Naive B cell (primary cell): ENCODE results near the gene DDX41. TPM values are rescaled to one million over a fixed set of nuclear protein-coding genes. Genes with fewer than 3 reads are reported as not detected.

ENCODE experiments used
- ATAC-seq, 2 donors: fragments of 150-1000 bp; cut with Tn5 transposase; 2 replicates each; pipeline ENCODE4 v1.10.0; 2021; ENCODE audit warnings: low read depth in 2 of 2, mild to moderate bottlenecking in 2 of 2, moderate library complexity in 2 of 2
- DNase-seq: peaks from one replicate; pipeline ENCODE4 v3.0.0; 2022
- H3K27ac Mint-ChIP-seq, 6 donors: one replicate each; pipeline ENCODE4 v1.8.0; 2020 to 2022; ENCODE audit warnings: mild to moderate bottlenecking in 6 of 6, mixed read lengths in 6 of 6, moderate library complexity in 5 of 6, inconsistent platforms in 2 of 6
- H3K27me3 Mint-ChIP-seq, 3 donors: one replicate each; pipeline ENCODE4 v1.8.0; 2021 to 2022; ENCODE audit warnings: mixed read lengths in 3 of 3, mild to moderate bottlenecking in 1 of 3
- H3K36me3 Mint-ChIP-seq, 2 donors: one replicate each; pipeline ENCODE4 v1.8.0; 2020 to 2022; ENCODE audit warnings: mixed read lengths in 2 of 2, inconsistent platforms in 1 of 2, mild to moderate bottlenecking in 1 of 2
- H3K4me1 Mint-ChIP-seq, 3 donors: one replicate each; pipeline ENCODE4 v1.8.0; 2020 to 2022; ENCODE audit warnings: mixed read lengths in 3 of 3, inconsistent platforms in 1 of 3, mild to moderate bottlenecking in 1 of 3, moderate library complexity in 1 of 3
- H3K4me3 Mint-ChIP-seq, 8 donors: one replicate each; pipeline ENCODE4 v1.8.0; 2020 to 2022; ENCODE audit warnings: mild to moderate bottlenecking in 8 of 8, mixed read lengths in 8 of 8, moderate library complexity in 8 of 8, inconsistent platforms in 2 of 8
- H3K9me3 Mint-ChIP-seq, 7 donors: one replicate each; pipeline ENCODE4 v1.8.0; 2020 to 2022; ENCODE audit warnings: mixed read lengths in 7 of 7, mild to moderate bottlenecking in 5 of 7, inconsistent platforms in 2 of 7, moderate library complexity in 1 of 7
- polyA plus RNA-seq, 6 donors: library from polyadenylated mRNA; unstranded; fragments of 300-500 nt; fragmentation: Illumina TruSeq; gene quantifications; one replicate each; pipeline ENCODE4 v1.2.3, GENCODE V29; 2021; ENCODE audit warnings: low read depth in 6 of 6

The DDX41 gene
- polyA plus RNA-seq, 6 donors from 2014 or later: 25.8 to 72.8 (median 43.0) TPM

DNA sequence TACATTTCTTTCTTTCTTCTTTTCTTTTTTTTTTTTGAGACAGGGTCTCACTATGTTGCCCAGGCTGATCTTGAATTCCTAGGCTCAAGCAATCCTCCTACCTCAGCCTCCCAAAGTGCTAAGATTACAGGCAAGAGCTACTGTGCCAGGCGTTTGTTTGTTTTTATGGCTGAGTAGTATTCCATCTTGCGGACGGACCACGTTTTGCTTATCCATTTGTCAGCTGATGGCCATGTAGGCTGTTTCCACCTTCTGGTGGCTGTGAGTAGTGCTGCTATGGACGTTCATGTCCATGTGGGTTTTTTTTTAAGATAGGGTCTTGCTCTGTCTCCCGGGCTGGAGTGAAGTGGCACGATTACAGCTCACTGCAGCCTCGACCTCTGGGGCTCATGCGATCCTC is 9.6 kb downstream of the DDX41 start:
- H3K9me3 Mint-ChIP-seq: peaks cover 0 to 1% (median 0%) of the 10 kb centered on the region in 7 donors
- H3K27ac Mint-ChIP-seq: peak overlapping the region in 5 of 6 donors; percentile 72 to 95 (median 88)
- H3K4me1 Mint-ChIP-seq: peaks cover 57 to 70% (median 70%) of the 10 kb centered on the region in 3 donors
- ATAC-seq (no peak), DNase-seq (peak; percentile 32)
- no peaks in the 10 kb centered on the region for H3K27me3 Mint-ChIP-seq
- H3K36me3 Mint-ChIP-seq: peaks cover 20 to 22% of the 10 kb centered on the region in 2 donors
- peak overlapping the region in 7 of 8 donors; percentile 91 to 98 (median 94) for H3K4me3 Mint-ChIP-seq

GRCh38 chr5:177505075-177505474 is 11.7 kb downstream of the DDX41 start:
- DNase-seq (no peak), ATAC-seq (no peak)
- Mint-ChIP-seq H3K27me3 (no peaks in the 10 kb centered on the region), H3K9me3 (peaks cover 0 to 1% (median 0%) of the 10 kb centered on the region in 7 donors), H3K27ac (peak overlapping the region in 2 of 6 donors; percentile 35 to 84), H3K4me1 (peaks cover 54 to 75% (median 74%) of the 10 kb centered on the region in 3 donors), H3K4me3 (no peak overlapping the region), H3K36me3 (peaks cover 15 to 16% of the 10 kb centered on the region in 2 donors)

- Mint-ChIP-seq H3K4me1 (peaks cover 53 to 75% (median 67%) of the 10 kb centered on the region in 3 donors), H3K4me3 (no peak overlapping the region), H3K36me3 (peaks cover 15 to 16% of the 10 kb centered on the region in 2 donors), H3K9me3 (peaks cover 0 to 1% (median 0%) of the 10 kb centered on the region in 7 donors), H3K27me3 (peaks cover 0 to 3% (median 0%) of the 10 kb centered on the region in 3 donors), H3K27ac (no peak overlapping the region)
- DNase-seq: no peak
- ATAC-seq: no peak
Observed at GRCh38 chr5:177504086-177505056, 12.4 kb downstream of the DDX41 start.

- H3K9me3 Mint-ChIP-seq: no peaks in the 10 kb centered on the region
- ATAC-seq: no peak
- H3K36me3 Mint-ChIP-seq: peaks cover 15 to 16% of the 10 kb centered on the region in 2 donors
- H3K4me1 Mint-ChIP-seq: peaks cover 49 to 73% (median 63%) of the 10 kb centered on the region in 3 donors
- H3K4me3 Mint-ChIP-seq: peak overlapping the region in 1 of 8 donors; percentile 9
- peaks cover 3 to 8% (median 4%) of the 10 kb centered on the region in 3 donors for H3K27me3 Mint-ChIP-seq
- H3K27ac Mint-ChIP-seq: no peak overlapping the region
- DNase-seq: no peak
Observed at GRCh38 chr5:177503351-177504085, 13.2 kb downstream of the DDX41 start.

GRCh38 chr5:177502886-177503285 is 13.9 kb downstream of the DDX41 start:
- peaks cover 52 to 75% (median 63%) of the 10 kb centered on the region in 3 donors for H3K4me1 Mint-ChIP-seq
- ATAC-seq (no peak), DNase-seq (no peak)
- H3K27me3 Mint-ChIP-seq: peaks cover 4 to 8% (median 7%) of the 10 kb centered on the region in 3 donors
- H3K27ac Mint-ChIP-seq: peak overlapping the region in 3 of 6 donors; percentile 1 to 72 (median 67)
- H3K9me3 Mint-ChIP-seq: no peaks in the 10 kb centered on the region
- peaks cover 12 to 15% of the 10 kb centered on the region in 2 donors for H3K36me3 Mint-ChIP-seq
- H3K4me3 Mint-ChIP-seq: peak overlapping the region in 4 of 8 donors; percentile 25 to 77 (median 64)

DNA sequence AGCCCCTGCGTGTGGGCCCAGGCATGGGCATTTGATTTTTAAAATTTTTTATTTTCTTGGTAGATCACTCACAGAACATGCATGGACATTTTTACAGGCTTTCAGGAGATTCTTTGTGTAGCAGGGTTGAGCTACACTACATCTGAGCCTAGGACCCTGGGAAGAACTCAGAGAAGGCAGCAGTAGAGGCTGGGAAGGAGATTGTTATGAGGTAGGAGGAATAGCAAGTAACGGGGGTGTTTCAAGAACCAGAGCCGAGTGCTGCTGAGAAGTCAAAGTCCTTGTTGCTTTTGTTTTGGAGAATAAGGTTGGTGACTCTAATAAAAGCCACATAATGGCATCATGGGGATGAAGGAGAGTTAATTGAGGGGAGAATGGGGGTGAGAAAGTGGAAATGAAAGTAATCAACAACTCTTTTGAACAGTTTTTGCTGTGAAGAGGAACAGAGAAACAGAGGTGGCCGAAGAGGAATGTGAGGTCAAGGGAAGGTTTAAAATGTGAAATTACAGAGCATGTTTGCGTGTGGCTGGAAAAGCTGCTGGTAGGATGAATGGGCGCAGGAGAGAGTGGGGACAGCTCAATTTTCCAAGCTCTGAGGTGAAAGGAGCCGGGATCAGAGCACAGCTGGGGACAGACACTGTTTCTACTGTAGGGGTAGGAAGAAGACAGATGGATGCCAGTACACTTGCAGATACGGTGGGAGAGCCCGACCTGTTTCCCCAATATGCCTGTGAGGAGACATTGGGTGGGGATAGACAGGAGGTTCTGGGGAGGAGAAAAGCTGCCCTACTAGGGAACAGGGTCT is 14.7 kb downstream of the DDX41 start:
- H3K4me1 Mint-ChIP-seq: peaks cover 46 to 69% (median 59%) of the 10 kb centered on the region in 3 donors
- DNase-seq (peak; percentile 56), ATAC-seq (peak; percentile 32 to 34)
- peak overlapping the region; percentile 0 to 81 (median 60) for H3K27ac Mint-ChIP-seq
- H3K27me3 Mint-ChIP-seq: peaks cover 4 to 8% (median 7%) of the 10 kb centered on the region in 3 donors
- peak overlapping the region; percentile 17 to 82 (median 59) for H3K4me3 Mint-ChIP-seq
- peaks cover 7% of the 10 kb centered on the region in 2 donors for H3K36me3 Mint-ChIP-seq
- no peaks in the 10 kb centered on the region for H3K9me3 Mint-ChIP-seq

GRCh38 chr5:177500685-177501522 is 15.9 kb downstream of the DDX41 start:
- Mint-ChIP-seq H3K4me1 (peaks cover 49 to 66% (median 62%) of the 10 kb centered on the region in 3 donors), H3K27me3 (peaks cover 4 to 8% (median 7%) of the 10 kb centered on the region in 3 donors), H3K36me3 (peaks cover 4 to 7% of the 10 kb centered on the region in 2 donors), H3K9me3 (no peaks in the 10 kb centered on the region), H3K4me3 (peak overlapping the region in 4 of 8 donors; percentile 34 to 81 (median 48)), H3K27ac (peak overlapping the region in 5 of 6 donors; percentile 29 to 89 (median 38))
- ATAC-seq: peak; percentile 30 to 31
- peak; percentile 72 for DNase-seq

GRCh38 chr5:177499842-177500241 is 16.9 kb downstream of the DDX41 start:
- Mint-ChIP-seq H3K27me3 (peaks cover 4 to 8% (median 7%) of the 10 kb centered on the region in 3 donors), H3K4me1 (peaks cover 47 to 66% (median 57%) of the 10 kb centered on the region in 3 donors), H3K36me3 (peaks cover 4 to 7% of the 10 kb centered on the region in 2 donors), H3K27ac (no peak overlapping the region), H3K4me3 (peak overlapping the region in 7 of 8 donors; percentile 10 to 82 (median 55)), H3K9me3 (no peaks in the 10 kb centered on the region)
- ATAC-seq: no peak
- DNase-seq: no peak

- Mint-ChIP-seq H3K9me3 (peaks cover 0 to 2% (median 0%) of the 10 kb centered on the region in 7 donors), H3K27ac (peak overlapping the region in 5 of 6 donors; percentile 25 to 95 (median 69)), H3K27me3 (peaks cover 4 to 8% (median 7%) of the 10 kb centered on the region in 3 donors), H3K36me3 (peaks cover 4 to 7% of the 10 kb centered on the region in 2 donors), H3K4me3 (peak overlapping the region; percentile 81 to 92 (median 84)), H3K4me1 (peaks cover 57 to 76% (median 65%) of the 10 kb centered on the region in 3 donors)
- ATAC-seq (no peak), DNase-seq (no peak)
Observed at GRCh38 chr5:177498013-177498787, 18.6 kb downstream of the DDX41 start.

- H3K4me3 Mint-ChIP-seq: peak within 1 kb of the TSS; percentile 81 to 92 (median 84)
- peak within 1 kb of the TSS in 5 of 6 donors; percentile 25 to 95 (median 69) for H3K27ac Mint-ChIP-seq
- ATAC-seq: peak; percentile 77 to 80
- peaks cover 4 to 8% (median 7%) of the 10 kb centered on the region in 3 donors for H3K27me3 Mint-ChIP-seq
- peaks cover 58 to 72% (median 65%) of the 10 kb centered on the region in 3 donors for H3K4me1 Mint-ChIP-seq
- DNase-seq: peak; percentile 90
- H3K36me3 Mint-ChIP-seq: peaks cover 4 to 8% of the 10 kb centered on the region in 2 donors
- H3K9me3 Mint-ChIP-seq: peaks cover 0 to 2% (median 0%) of the 10 kb centered on the region in 7 donors
Observed at GRCh38 chr5:177497292-177498012, 19.3 kb downstream of the DDX41 start, which contains the start of gene PDLIM7. TSS of gene PDLIM7 (minus strand) at chr5:177497604. CDS start at chr5:177496512, 1,092 bp downstream.
